CD4-positive, alpha-beta T cell treated with Interleukin-10 for 1 hour (primary cell): ENCODE results near the gene ACSF3.
"Not testable (repeated sequence)": the region's sequence is repeated elsewhere in the genome, so short reads cannot be mapped to it uniquely, and the experiment has no call there.

Experiments used
- DNase-seq: peaks from one replicate; pipeline ENCODE4 v3.0.0-alpha.2; 2020

Gene ACSF3

DNA sequence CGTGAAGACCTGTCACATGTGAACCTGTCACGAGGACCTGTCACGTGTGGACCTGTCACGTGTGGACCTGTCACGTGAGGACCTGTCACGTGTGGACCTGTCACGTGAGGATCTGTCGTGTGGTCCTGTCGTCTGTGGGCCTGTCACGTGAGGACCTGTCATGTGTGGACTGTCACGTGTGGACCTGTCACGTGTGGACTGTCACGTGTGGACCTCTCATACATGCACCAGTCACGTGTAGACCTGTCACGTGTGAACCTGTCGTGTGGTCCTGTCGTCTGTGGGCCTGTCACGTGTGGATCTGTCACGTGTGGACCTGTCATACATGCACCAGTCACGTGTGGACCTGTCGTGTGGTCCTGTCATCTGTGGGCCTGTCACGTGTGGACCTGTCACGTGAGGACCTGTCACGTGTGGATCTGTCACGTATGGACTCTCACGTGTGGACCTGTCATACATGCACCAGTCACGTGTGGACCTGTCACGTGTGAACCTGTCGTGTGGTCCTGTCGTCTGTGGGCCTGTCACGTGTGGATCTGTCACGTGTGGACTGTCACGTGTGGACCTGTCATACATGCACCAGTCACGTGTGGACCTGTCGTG, 19.5 kb upstream of the ACSF3 start:
- DNase-seq, result not testable (repeated sequence)

DNA sequence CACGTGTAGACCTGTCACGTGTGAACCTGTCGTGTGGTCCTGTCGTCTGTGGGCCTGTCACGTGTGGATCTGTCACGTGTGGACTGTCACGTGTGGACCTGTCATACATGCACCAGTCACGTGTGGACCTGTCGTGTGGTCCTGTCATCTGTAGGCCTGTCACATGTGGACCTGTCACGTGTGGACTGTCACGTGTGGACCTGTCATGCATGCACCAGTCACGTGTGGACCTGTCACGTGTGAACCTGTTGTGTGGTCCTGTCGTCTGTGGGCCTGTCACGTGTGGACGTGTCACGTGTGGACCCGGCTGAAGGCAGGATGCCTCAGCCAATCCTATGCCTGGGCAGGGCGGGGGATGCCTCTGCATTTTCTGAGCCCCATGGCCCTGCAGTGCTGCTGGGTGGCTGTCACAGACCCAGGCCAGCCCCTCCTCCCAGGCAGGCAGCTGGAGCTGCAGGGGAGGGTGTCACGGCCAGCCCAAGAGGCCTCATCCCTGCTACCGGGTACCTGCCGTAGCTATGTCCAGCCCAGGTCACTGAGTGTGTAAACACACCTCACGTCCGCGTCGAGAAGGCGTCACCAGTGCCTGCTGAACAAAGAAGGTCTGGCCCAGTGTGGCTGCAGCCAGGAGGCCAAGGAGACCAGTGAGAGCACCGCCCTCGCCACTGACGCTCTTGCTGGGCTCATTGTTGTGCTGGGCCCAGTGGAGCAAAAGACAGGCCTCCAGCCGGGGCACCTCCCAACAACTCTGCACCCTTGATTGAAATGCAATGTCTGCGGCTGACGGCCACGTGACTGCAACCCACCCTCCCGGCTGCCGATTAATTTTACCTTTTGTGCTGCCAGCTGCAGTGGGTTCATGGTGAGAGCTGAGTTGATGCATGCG, 18.6 kb upstream of the ACSF3 start:
- no peak for DNase-seq

GRCh38 chr16:89076159-89076558, 17.5 kb upstream of the ACSF3 start:
- DNase-seq, result no peak

DNA sequence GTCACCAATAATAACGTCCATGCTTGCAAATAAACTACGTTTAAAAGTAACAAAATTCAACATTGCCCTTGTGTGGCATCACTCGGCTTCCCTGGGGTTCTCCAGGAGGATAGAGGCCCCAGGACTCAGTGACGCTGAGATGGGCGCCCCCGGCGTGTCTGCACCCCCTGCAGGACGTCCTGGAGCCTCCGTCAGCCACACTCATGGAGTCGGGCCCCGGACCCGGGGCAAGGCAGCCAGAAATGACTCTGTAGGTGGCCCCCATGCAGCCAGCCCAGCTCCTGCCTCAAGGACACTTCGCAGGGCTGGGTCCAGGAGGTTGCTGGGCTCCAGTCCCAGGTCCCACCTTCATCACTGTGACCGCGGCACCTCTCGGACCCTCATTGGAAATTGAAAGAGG, 16.6 kb upstream of the ACSF3 start:
- DNase-seq, result no peak

- DNase-seq, result no peak
Observed at GRCh38 chr16:89078172-89078571, 15.5 kb upstream of the ACSF3 start.

- DNase-seq, result no peak
Observed at GRCh38 chr16:89079434-89079980, 14.1 kb upstream of the ACSF3 start.

GRCh38 chr16:89080196-89080853, 13.3 kb upstream of the ACSF3 start:
- DNase-seq, result no peak

- DNase-seq, result no peak
Observed at GRCh38 chr16:89081556-89081955, 12.1 kb upstream of the ACSF3 start.

GRCh38 chr16:89084411-89084810, 9.2 kb upstream of the ACSF3 start:
- DNase-seq, result peak; percentile 46

GRCh38 chr16:89084814-89085612, 8.6 kb upstream of the ACSF3 start:
- DNase-seq, result no peak

DNA sequence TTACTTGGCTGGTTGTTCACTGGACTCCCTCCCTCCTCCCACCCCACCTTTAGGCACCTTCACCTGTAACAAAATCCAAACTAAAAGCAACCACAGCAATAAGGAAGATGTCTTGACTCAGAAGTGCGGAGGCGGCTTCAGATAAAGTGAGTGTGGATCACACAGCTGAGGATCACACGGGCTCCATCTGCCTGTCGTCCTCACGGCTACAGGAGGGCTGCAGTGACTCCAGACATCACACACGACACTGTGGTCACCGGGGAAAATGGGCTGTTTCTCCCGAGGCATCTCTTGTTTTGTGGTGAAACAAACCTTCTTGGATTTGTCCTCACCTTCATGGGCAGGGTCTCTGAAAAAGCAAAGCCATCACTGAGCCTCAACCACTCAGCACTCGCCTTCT, 7.9 kb upstream of the ACSF3 start:
- DNase-seq, result no peak

GRCh38 chr16:89087922-89088497, 5.6 kb upstream of the ACSF3 start:
- no peak for DNase-seq

DNA sequence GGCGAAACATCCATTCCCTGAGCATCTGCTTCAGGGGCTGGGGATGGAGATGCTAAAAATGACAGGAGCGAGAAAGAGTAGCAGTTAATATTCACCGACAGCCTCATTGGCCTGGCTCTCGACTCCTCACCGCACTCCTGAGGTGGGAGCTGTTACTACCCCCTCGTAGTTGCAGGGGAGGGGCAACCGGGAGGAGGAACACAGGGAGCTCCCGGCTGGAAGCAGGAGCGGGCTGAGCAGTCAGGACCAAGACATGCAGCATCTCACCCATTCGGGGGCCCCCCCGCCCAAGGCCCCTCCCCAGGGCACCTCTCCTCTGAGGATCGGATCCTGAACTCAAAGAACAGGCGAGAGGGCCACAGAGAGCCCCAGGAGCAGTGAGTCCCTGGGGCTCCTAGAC, 4.5 kb upstream of the ACSF3 start:
- DNase-seq, result no peak

GRCh38 chr16:89090182-89090630, 3.4 kb upstream of the ACSF3 start:
- no peak for DNase-seq

- no peak for DNase-seq
Observed at GRCh38 chr16:89090669-89091426, 2.8 kb upstream of the ACSF3 start.

DNA sequence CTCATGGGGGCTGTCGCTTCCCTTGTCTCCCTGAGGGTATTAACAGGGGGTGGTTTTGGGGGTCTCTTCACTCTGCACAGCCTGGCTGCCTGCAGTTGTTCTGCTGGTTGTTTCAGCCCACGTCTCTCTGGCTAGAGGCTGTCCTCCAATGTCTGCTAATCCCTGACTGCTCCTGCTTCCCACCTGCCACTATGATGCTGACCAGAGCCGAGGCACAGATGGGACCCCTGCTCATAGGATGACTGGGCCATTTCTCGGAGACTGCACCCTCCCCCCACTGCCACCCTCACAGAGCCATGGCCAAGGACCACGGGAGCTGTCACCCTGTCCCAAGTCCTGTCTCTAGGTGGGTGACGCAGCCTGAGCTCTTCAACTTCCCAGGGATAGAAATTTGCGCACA, 1.6 kb upstream of the ACSF3 start:
- DNase-seq, result no peak

- DNase-seq, result not testable (repeated sequence)
Observed at GRCh38 chr16:89093252-89093601, 425 bp upstream of the ACSF3 start.

- DNase-seq, result no peak
Observed at GRCh38 chr16:89094252-89094879, 714 bp downstream of the ACSF3 start.

DNA sequence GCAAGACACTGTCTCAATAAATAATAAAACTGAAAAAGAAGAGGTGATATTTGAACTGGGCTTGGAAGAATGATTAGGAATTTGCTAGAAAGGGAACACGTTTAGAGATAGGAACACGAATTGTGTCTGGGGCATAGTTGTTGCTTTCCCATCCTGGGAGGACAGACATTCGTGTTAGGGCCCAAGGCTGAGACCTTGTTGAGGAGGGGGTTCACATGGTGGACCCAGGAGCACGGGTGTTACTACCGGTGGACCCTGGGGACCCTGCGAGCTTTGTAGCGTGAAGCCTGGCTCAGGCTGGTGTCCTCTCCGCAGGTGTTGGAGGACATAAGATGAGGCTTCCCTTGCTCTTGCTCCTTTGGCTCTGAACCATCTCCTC, 1.2 kb downstream of the ACSF3 start:
- no peak for DNase-seq

DNA sequence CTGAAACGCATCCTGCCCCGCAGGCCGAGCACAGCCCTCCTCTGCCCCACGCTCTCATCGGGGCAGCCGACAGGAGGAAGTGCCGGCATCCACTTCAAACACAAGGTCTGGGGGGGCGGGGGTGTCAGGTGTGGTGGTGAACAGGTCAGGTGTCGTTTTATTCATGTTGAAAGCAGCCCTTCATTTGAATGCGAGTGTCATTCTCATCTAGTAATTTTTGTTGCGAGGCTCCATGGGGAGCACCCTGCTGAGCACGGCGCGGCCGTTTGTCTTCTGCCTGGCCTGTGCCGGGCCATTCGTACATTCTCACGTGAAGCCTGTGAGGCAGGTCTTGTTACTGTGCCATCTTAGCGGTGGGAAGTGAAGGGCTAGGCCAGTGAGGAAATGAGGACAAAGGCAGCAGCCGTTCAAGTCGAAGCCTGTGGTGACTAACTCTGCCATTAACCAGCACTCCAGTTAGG, 1.9 kb downstream of the ACSF3 start:
- DNase-seq, result no peak
